ENCODE data around the gene UST.

- TF ChIP-seq CTCF (IDR thresholded peaks at IDR 0.05) = no peak
- no peak for TF ChIP-seq POLR2A (IDR thresholded peaks at IDR 0.05)
Observed at GRCh38 chr6:149089510-149089909, 342.7 kb downstream of the UST start.
